ENCODE measurements around the gene PHF21B.

DNA sequence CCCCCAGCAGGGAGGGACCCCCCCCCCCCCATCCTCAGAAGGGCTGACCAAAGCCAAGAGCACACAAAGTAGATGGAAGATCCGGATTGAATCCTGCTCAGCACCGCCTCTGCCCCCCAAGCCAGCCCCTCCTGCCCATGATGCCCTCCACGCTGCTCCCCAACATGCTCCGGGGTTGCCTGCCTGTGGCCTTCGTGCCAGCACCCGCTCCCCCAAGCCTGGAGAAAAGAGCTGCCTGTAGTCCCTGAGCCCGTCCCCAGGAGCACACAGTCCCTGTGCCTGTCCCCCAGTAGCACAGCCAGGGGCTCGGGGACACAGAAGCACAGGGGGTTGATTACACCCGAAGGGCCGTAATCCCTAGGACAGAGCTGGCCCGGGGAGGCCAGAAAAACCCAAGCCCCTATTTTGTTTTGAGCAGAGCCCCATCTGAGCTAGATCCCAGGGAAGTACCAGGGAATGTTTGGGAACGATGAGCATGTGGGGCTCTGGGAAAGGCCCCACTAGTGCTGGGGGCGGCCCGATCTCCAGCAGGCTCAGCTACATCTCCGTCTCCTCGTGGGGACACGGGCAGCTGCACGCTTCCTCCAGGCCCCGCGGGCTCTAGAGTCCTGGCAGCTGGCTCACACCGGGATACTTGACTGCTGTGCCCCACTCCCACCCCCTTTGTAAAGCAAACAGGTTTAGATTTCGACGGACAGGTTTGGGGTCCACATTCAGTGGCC lies 66.7 kb downstream of the PHF21B start:
- TF ChIP-seq GATA3 (IDR thresholded peaks at IDR 0.05; ENCODE audit: low read depth, low read length) (no peak), GATA2 (IDR thresholded peaks at IDR 0.05; ENCODE audit: low read depth, low read length) (no peak)

All from SH-SY5Y (cell line).